NB4 (cell line): ENCODE results near the gene ANKRD60.

Experiments used
- CTCF ChIP-seq: IDR thresholded peaks from one replicate; pipeline ENCODE4 v1.5.1; 2012; ENCODE audit warnings: low read depth, low read length
- MYC ChIP-seq: IDR thresholded peaks from 2 replicates; pipeline ENCODE4 v1.6.1; 2011; ENCODE audit warnings: low read depth, low read length
- POLR2A ChIP-seq: IDR thresholded peaks from 2 replicates; pipeline ENCODE4 v1.6.1; 2011; ENCODE audit warnings: mild to moderate bottlenecking; ENCODE audit not compliant: insufficient read length; ENCODE audit errors: extremely low read depth
- TF ChIP-seq, protein P1 (sequence below): IDR thresholded peaks from 2 replicates; pipeline ENCODE4 v1.6.1; 2011; ENCODE audit warnings: low read depth, low read length

- TF ChIP-seq CTCF (no peak), POLR2A (no peak), MYC (no peak)
- TF ChIP-seq, protein P1, sequence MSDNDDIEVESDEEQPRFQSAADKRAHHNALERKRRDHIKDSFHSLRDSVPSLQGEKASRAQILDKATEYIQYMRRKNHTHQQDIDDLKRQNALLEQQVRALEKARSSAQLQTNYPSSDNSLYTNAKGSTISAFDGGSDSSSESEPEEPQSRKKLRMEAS = no peak
These were observed 33.2 kb upstream of the ANKRD60 start for GRCh38 chr20:58261660-58262059.
